NAMALWA (cell line): ENCODE data around the gene HIRA.
"Not testable (repeated sequence)": the region's sequence is repeated elsewhere in the genome, so short reads cannot be mapped to it uniquely, and the experiment has no call there.

ENCODE experiments used
- DNase-seq: peaks from one replicate; pipeline ENCODE4 v3.0.0-alpha.2; 2015; ENCODE audit warnings: low spot score

HIRA gene

GRCh38 chr22:19463008-19463407 lies 31.5 kb upstream of the HIRA start:
- DNase-seq, result no peak

GRCh38 chr22:19461506-19461905 lies 30.0 kb upstream of the HIRA start:
- no peak for DNase-seq

- no peak for DNase-seq
Measured at GRCh38 chr22:19460036-19460435, 28.5 kb upstream of the HIRA start.

GRCh38 chr22:19457828-19458428 lies 26.4 kb upstream of the HIRA start:
- DNase-seq, result no peak

GRCh38 chr22:19456541-19456940 lies 25.0 kb upstream of the HIRA start:
- no peak for DNase-seq

GRCh38 chr22:19455585-19456370 lies 24.2 kb upstream of the HIRA start:
- no peak for DNase-seq

GRCh38 chr22:19455033-19455432 lies 23.5 kb upstream of the HIRA start:
- no peak for DNase-seq

GRCh38 chr22:19454156-19454555 lies 22.6 kb upstream of the HIRA start:
- no peak for DNase-seq

- DNase-seq, result no peak
Measured at GRCh38 chr22:19453718-19454117, 22.2 kb upstream of the HIRA start.

- no peak for DNase-seq
Measured at GRCh38 chr22:19451570-19451969, 20.0 kb upstream of the HIRA start.

- DNase-seq, result no peak
Measured at GRCh38 chr22:19450363-19451175, 19.0 kb upstream of the HIRA start.

- no peak for DNase-seq
Measured at GRCh38 chr22:19449422-19449767, 17.9 kb upstream of the HIRA start.

GRCh38 chr22:19448739-19449421 lies 17.3 kb upstream of the HIRA start:
- DNase-seq, result peak; percentile 26

- peak; percentile 96 for DNase-seq
Measured at GRCh38 chr22:19448076-19448607, 16.6 kb upstream of the HIRA start.

GRCh38 chr22:19447330-19448075 lies 16.0 kb upstream of the HIRA start, which contains the start of gene C22orf39:
TSS of gene C22orf39 (minus strand) at chr22:19447711. CDS start at chr22:19447688, 23 bp downstream.
- peak; percentile 95 for DNase-seq

- DNase-seq, result no peak
Measured at GRCh38 chr22:19446603-19447329, 15.2 kb upstream of the HIRA start.

- not testable (repeated sequence) for DNase-seq
Measured at GRCh38 chr22:19445279-19445982, 13.9 kb upstream of the HIRA start.

- no peak for DNase-seq
Measured at GRCh38 chr22:19443544-19444211, 12.1 kb upstream of the HIRA start.

GRCh38 chr22:19442166-19442565 lies 10.6 kb upstream of the HIRA start:
- no peak for DNase-seq
